ENCODE measurements around the gene TTLL5. TPM values are rescaled to one million over a fixed set of nuclear protein-coding genes. Genes with fewer than 3 reads are reported as not detected.
A peak's percentile ranks its signal among the peaks of the same experiment; 100 is the strongest.

Gene TTLL5
- total RNA-seq, 1 donor = 29.5 TPM

- no peak for DNase-seq (ENCODE audit: low read depth)
- no peak for TF ChIP-seq CTCF (IDR thresholded peaks at IDR 0.05; ENCODE audit: insufficient read depth, low read length)
- no peak overlapping the region for H3K4me3 ChIP-seq (ENCODE audit: low read depth, low read length)
Observed at GRCh38 chr14:75717729-75718128, 56.7 kb downstream of the TTLL5 start.

- H3K4me3 ChIP-seq (ENCODE audit: low read depth, low read length) = no peak overlapping the region
- DNase-seq (ENCODE audit: low read depth) = no peak
- TF ChIP-seq CTCF (IDR thresholded peaks at IDR 0.05; ENCODE audit: insufficient read depth, low read length) = no peak
Observed at GRCh38 chr14:75718199-75718598, 57.2 kb downstream of the TTLL5 start.

DNA sequence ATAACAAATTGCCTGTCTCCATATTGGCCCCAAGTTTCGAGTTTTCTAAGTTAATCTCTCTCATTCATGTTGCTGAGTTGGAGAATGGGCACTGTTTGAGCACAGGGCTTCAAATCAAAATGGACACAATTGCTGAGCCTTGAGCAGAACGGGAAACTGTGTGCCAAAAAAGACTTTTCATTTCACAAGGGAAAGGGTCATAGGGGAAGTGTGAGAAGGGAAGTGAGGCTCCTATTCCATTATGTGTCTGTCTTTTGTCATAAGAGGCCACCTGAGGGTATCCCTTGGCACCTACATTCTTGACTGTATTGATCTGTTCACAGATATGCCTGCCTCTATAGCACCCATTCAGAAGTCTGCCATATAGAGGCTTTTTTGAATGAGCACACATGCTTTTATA lies 59.1 kb downstream of the TTLL5 start:
- DNase-seq (ENCODE audit: low read depth) = no peak
- H3K4me3 ChIP-seq (ENCODE audit: low read depth, low read length) = no peak overlapping the region
- TF ChIP-seq CTCF (IDR thresholded peaks at IDR 0.05; ENCODE audit: insufficient read depth, low read length) = no peak

GRCh38 chr14:75720842-75721498 lies 59.9 kb downstream of the TTLL5 start:
- DNase-seq (ENCODE audit: low read depth) = peak; percentile 78
- no peak overlapping the region for H3K4me3 ChIP-seq (ENCODE audit: low read depth, low read length)
- no peak for TF ChIP-seq CTCF (IDR thresholded peaks at IDR 0.05; ENCODE audit: insufficient read depth, low read length)

DNA sequence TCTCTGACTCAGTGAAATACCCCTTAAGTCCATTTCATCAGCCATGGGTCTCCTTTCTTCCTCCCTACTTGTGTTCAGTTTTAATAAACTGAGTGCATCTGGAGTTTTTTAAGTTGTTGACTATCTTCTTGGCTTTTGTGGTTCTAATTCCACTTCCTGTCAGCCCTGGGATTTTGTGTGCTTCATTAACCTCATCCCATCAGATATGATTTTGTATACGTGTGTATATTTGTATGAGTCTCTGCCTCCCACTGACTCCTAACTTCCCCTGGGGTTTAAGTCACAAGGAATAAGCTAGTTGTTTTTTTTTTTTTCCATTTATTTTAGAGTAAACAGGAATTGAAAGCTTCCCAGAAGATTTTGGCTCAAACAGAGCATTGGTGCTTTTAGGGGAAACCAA lies 62.7 kb downstream of the TTLL5 start:
- no peak for DNase-seq (ENCODE audit: low read depth)
- no peak overlapping the region for H3K4me3 ChIP-seq (ENCODE audit: low read depth, low read length)
- no peak for TF ChIP-seq CTCF (IDR thresholded peaks at IDR 0.05; ENCODE audit: insufficient read depth, low read length)

GRCh38 chr14:75724414-75725204 lies 63.6 kb downstream of the TTLL5 start:
- DNase-seq (ENCODE audit: low read depth) = no peak
- TF ChIP-seq CTCF (IDR thresholded peaks at IDR 0.05; ENCODE audit: insufficient read depth, low read length) = no peak
- H3K4me3 ChIP-seq (ENCODE audit: low read depth, low read length) = no peak overlapping the region

All from fibroblast of the aortic adventitia (primary cell).